Transverse colon (tissue), 3 donors: ENCODE measurements around the gene TTC28.

Experiments used
- CTCF ChIP-seq, 5 experiments: fragments of 200-600 bp in 3 of 5; fragments of 450-650 bp in 2 of 5; sonication (generic) in 3 of 5; IDR thresholded peaks; 1 replicate in 2 of 5; 2 replicates in 3 of 5; pipeline ENCODE4 v1.5.1; 2016 to 2017; ENCODE audit warnings: antibody characterized with exemption in 5 of 5, inconsistent platforms in 3 of 5, mild to moderate bottlenecking in 2 of 5, moderate library complexity in 1 of 5
- POLR2A ChIP-seq: fragments of 450-650 bp; IDR thresholded peaks from one replicate; pipeline ENCODE4 v1.6.1; 2016; ENCODE audit warnings: antibody characterized with exemption, mild to moderate bottlenecking, moderate library complexity

DNA sequence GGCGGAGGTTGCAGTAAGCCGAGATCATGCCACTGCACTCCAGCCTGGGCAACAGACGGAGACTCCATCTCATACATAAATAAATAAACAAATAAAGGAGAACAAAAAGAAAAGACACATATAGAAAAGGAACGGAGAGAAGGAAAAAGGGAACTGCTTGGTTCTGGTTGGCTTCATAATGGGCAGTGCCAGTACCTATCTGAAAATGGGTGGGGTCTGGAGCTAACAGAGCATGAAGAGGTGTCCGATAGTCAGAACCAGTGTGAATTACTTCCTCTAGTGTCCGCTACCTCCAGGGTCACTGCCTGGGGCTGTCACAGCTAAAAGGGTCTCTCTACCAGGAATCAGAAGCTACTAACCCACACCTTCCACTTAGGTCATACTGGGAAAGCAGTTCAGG lies 27.2 kb upstream of the TTC28 start:
- no peak for TF ChIP-seq CTCF (IDR thresholded peaks at IDR 0.05)
- no peak for TF ChIP-seq POLR2A
